Brain microvascular endothelial cell (primary cell): ENCODE data around the gene PTMA.
A peak's percentile ranks its signal among the peaks of the same experiment; 100 is the strongest.

Experiments
- DNase-seq: peaks from one replicate; pipeline ENCODE4 v3.0.0-alpha.2; 2020
- H3K27ac ChIP-seq: fragments of 250-450 bp; sonication (Bioruptor Pico); 2 replicates; pipeline ENCODE4 v1.5.1; 2020; ENCODE audit warnings: mild to moderate bottlenecking, moderate library complexity
- H3K27me3 ChIP-seq: fragments of 250-450 bp; sonication (Bioruptor Pico); replicated peaks from 2 replicates; pipeline ENCODE4 v1.5.1; 2020; ENCODE audit warnings: mild to moderate bottlenecking
- H3K36me3 ChIP-seq: fragments of 250-450 bp; sonication (Bioruptor Pico); replicated peaks from 2 replicates; pipeline ENCODE4 v1.5.1; 2020; ENCODE audit warnings: mild to moderate bottlenecking
- H3K4me3 ChIP-seq: 2 replicates; pipeline ENCODE4 v1.5.1; 2011; ENCODE audit warnings: low read depth, mild to moderate bottlenecking, control low read depth, low read length, moderate library complexity
- CTCF ChIP-seq: IDR thresholded peaks from 2 replicates; pipeline ENCODE4 v1.5.1; 2011; ENCODE audit warnings: low read depth, mild to moderate bottlenecking, moderate library complexity, low read length, control low read depth, inconsistent platforms; ENCODE audit errors: missing control alignments
- in situ Hi-C: cut with HindIII; loops from 2 replicates; pipeline ENCODE4 v1.10.0; 2017; ENCODE audit warnings: low sequenced_read_pairs, low pct_ligation_motif_present

PTMA gene

GRCh38 chr2:231680285-231680991, 27.9 kb upstream of the PTMA start:
- peak overlapping the region; percentile 27 for H3K27ac ChIP-seq
- TF ChIP-seq CTCF: no peak
- H3K27me3 ChIP-seq: no peaks in the 10 kb centered on the region
- H3K36me3 ChIP-seq: no peaks in the 10 kb centered on the region
- no peak for DNase-seq
- peak overlapping the region; percentile 52 for H3K4me3 ChIP-seq
- in situ Hi-C loops: no loop called here

GRCh38 chr2:231680992-231681852, 27.1 kb upstream of the PTMA start:
- Histone ChIP-seq H3K4me3 (peak overlapping the region; percentile 52), H3K27ac (peak overlapping the region; percentile 70), H3K36me3 (no peaks in the 10 kb centered on the region), H3K27me3 (no peaks in the 10 kb centered on the region)
- peak; percentile 41 for DNase-seq
- TF ChIP-seq CTCF: no peak
- in situ Hi-C loops: no loop called here

GRCh38 chr2:231682603-231683291, 25.6 kb upstream of the PTMA start:
- no peak for DNase-seq
- H3K27ac ChIP-seq: no peak overlapping the region
- no peaks in the 10 kb centered on the region for H3K36me3 ChIP-seq
- no peak for TF ChIP-seq CTCF
- no peak overlapping the region for H3K4me3 ChIP-seq
- in situ Hi-C loops: no loop called here
- H3K27me3 ChIP-seq: no peaks in the 10 kb centered on the region

GRCh38 chr2:231683292-231684235, 24.8 kb upstream of the PTMA start:
- TF ChIP-seq CTCF: no peak
- Histone ChIP-seq H3K4me3 (no peak overlapping the region), H3K36me3 (no peaks in the 10 kb centered on the region), H3K27ac (no peak overlapping the region), H3K27me3 (no peaks in the 10 kb centered on the region)
- DNase-seq: no peak
- in situ Hi-C loops: no loop called here

GRCh38 chr2:231684314-231685223, 23.8 kb upstream of the PTMA start:
- no peaks in the 10 kb centered on the region for H3K27me3 ChIP-seq
- TF ChIP-seq CTCF: no peak
- in situ Hi-C loops: no loop called here
- DNase-seq: no peak
- H3K4me3 ChIP-seq: no peak overlapping the region
- no peak overlapping the region for H3K27ac ChIP-seq
- no peaks in the 10 kb centered on the region for H3K36me3 ChIP-seq
